Caco-2 (cell line): ENCODE results near the gene XPNPEP2. TPM values are rescaled to one million over a fixed set of nuclear protein-coding genes. Genes with fewer than 3 reads are reported as not detected.

ENCODE experiments used
- BruUV-seq: library from RNA; stranded (reverse); fragments of 400-500 nt; replicated peaks from 2 replicates; lab custom pipeline; 2021; lab: Mats Ljungman, UMichigan
- CTCF ChIA-PET: fragments of 300-600 bp; sonication (Branson Sonifier 250); formaldehyde crosslinking; loops from one replicate; lab custom pipeline; 2022; ENCODE audit warnings: antibody characterized with exemption; lab: Charles Lee
- POLR2A ChIA-PET: fragments of 300-600 bp; sonication (Branson Sonifier 250); formaldehyde crosslinking; loops from one replicate; lab custom pipeline; 2022; ENCODE audit warnings: antibody characterized with exemption; lab: Charles Lee
- DNase-seq, 2 experiments: peaks; one replicate each; pipeline versions ENCODE4 v3.0.0 to v3.0.0-alpha.2; 2020 to 2022
- H3K27me3 ChIP-seq: replicated peaks from 2 replicates; pipeline ENCODE4 v1.6.0; 2011; ENCODE audit warnings: low read length; ENCODE audit not compliant: control insufficient read depth, insufficient read depth
- H3K36me3 ChIP-seq: 2 replicates; pipeline ENCODE4 v1.5.1; 2011; ENCODE audit warnings: low read length; ENCODE audit not compliant: control insufficient read depth, insufficient read depth
- H3K4me1 ChIP-seq: fragments of 250-450 bp; sonication (Bioruptor Pico); 2 replicates; pipeline ENCODE4 v1.5.1; 2020; ENCODE audit warnings: mild to moderate bottlenecking
- H3K4me3 ChIP-seq: 2 replicates; pipeline ENCODE4 v1.5.1; 2011; ENCODE audit warnings: low read depth, mild to moderate bottlenecking, control low read depth, low read length
- H3K9me3 ChIP-seq: fragments of 250-450 bp; sonication (Bioruptor Pico); 2 replicates; pipeline ENCODE4 v1.5.1; 2020; ENCODE audit warnings: mild to moderate bottlenecking, moderate library complexity
- H3K27ac Mint-ChIP-seq: one replicate; pipeline ENCODE4 v1.8.0; 2022; ENCODE audit warnings: mixed read lengths; ENCODE audit not compliant: unreplicated experiment
- H3K27me3 Mint-ChIP-seq: one replicate; pipeline ENCODE4 v1.8.0; 2022; ENCODE audit warnings: mixed read lengths; ENCODE audit not compliant: insufficient read depth, unreplicated experiment
- H3K36me3 Mint-ChIP-seq: one replicate; pipeline ENCODE4 v1.8.0; 2022; ENCODE audit warnings: mild to moderate bottlenecking, mixed read lengths; ENCODE audit not compliant: insufficient read depth, unreplicated experiment
- H3K4me1 Mint-ChIP-seq: one replicate; pipeline ENCODE4 v1.8.0; 2022; ENCODE audit warnings: low read depth, mixed read lengths; ENCODE audit not compliant: unreplicated experiment
- H3K4me3 Mint-ChIP-seq: one replicate; pipeline ENCODE4 v1.8.0; 2022; ENCODE audit warnings: mild to moderate bottlenecking, moderate library complexity, mixed read lengths; ENCODE audit not compliant: unreplicated experiment
- H3K9me3 Mint-ChIP-seq: one replicate; pipeline ENCODE4 v1.8.0; 2022; ENCODE audit warnings: mixed read lengths; ENCODE audit not compliant: unreplicated experiment
- CTCF ChIP-seq, 2 experiments: fragments of 200-600 bp in 1 of 2; IDR thresholded peaks; 1 replicate in 1 of 2; 2 replicates in 1 of 2; pipeline versions ENCODE4 v1.5.1 to v1.8.0; 2011 to 2022; ENCODE audit warnings: antibody characterized with exemption in 1 of 2, control low read depth in 1 of 2, inconsistent platforms in 1 of 2, low read depth in 1 of 2, low read length in 1 of 2, mild to moderate bottlenecking in 1 of 2, moderate library complexity in 1 of 2; ENCODE audit not compliant: insufficient read depth in 1 of 2, severe bottlenecking in 1 of 2, unreplicated experiment in 1 of 2
- intact Hi-C: fragments of 100-400 bp; cut with micrococcal nuclease; formaldehyde crosslinking; loops from one replicate; pipeline ENCODE4 v1.10.0; 2022; ENCODE audit not compliant: unreplicated experiment
- total RNA-seq: library from RNA; stranded (reverse); gene quantifications from 2 replicates; pipeline ENCODE4 v1.2.3, GENCODE V29; 2022

Gene XPNPEP2
- total RNA-seq, 1 experiment from 2014 or later, result 0.32 TPM

GRCh38 chrX:129695535-129695934 lies 43.2 kb upstream of the XPNPEP2 start:
- no TSS peak for BruUV-seq
- Mint-ChIP-seq H3K4me1 (no peaks in the 10 kb centered on the region), H3K9me3 (no peaks in the 10 kb centered on the region), H3K36me3 (no peaks in the 10 kb centered on the region), H3K4me3 (no peak overlapping the region), H3K27me3 (no peaks in the 10 kb centered on the region), H3K27ac (no peak overlapping the region)
- no peak overlapping the region for H3K4me3 ChIP-seq
- ChIA-PET CTCF (no interaction called here), POLR2A (no interaction called here)
- intact Hi-C loops, result no loop called here
- H3K36me3 ChIP-seq, result no peaks in the 10 kb centered on the region
- H3K4me1 ChIP-seq, result 0 out of 2 replicates have a peak, but pooled peaks cover 8% of the 10 kb centered on the region
- no peak for TF ChIP-seq CTCF (IDR thresholded peaks at IDR 0.05; ENCODE audit: insufficient read depth in 1 of 2, low read depth in 1 of 2, low read length in 1 of 2, severe bottlenecking in 1 of 2, unreplicated experiment in 1 of 2)
- H3K27me3 ChIP-seq, result no peaks in the 10 kb centered on the region
- no peak for DNase-seq
- no peaks in the 10 kb centered on the region for H3K9me3 ChIP-seq

GRCh38 chrX:129695937-129696336 lies 42.8 kb upstream of the XPNPEP2 start:
- Mint-ChIP-seq H3K27me3 (no peaks in the 10 kb centered on the region), H3K4me1 (no peaks in the 10 kb centered on the region), H3K27ac (no peak overlapping the region), H3K4me3 (no peak overlapping the region), H3K36me3 (no peaks in the 10 kb centered on the region), H3K9me3 (no peaks in the 10 kb centered on the region)
- no peak for TF ChIP-seq CTCF (IDR thresholded peaks at IDR 0.05; ENCODE audit: insufficient read depth in 1 of 2, low read depth in 1 of 2, low read length in 1 of 2, severe bottlenecking in 1 of 2, unreplicated experiment in 1 of 2)
- POLR2A ChIA-PET, result no interaction called here
- H3K36me3 ChIP-seq, result no peaks in the 10 kb centered on the region
- no peaks in the 10 kb centered on the region for H3K9me3 ChIP-seq
- no peak overlapping the region for H3K4me3 ChIP-seq
- intact Hi-C loops, result no loop called here
- CTCF ChIA-PET, result no interaction called here
- 0 out of 2 replicates have a peak, but pooled peaks cover 8% of the 10 kb centered on the region for H3K4me1 ChIP-seq
- BruUV-seq, result no TSS peak
- DNase-seq, result no peak
- H3K27me3 ChIP-seq, result no peaks in the 10 kb centered on the region

GRCh38 chrX:129696463-129697155 lies 42.2 kb upstream of the XPNPEP2 start:
- CTCF ChIA-PET, result no interaction called here

More at GRCh38 chrX:129696463-129697155, 42.2 kb upstream of the XPNPEP2 start:
- no TSS peak for BruUV-seq
- Histone ChIP-seq H3K4me3 (no peak overlapping the region), H3K4me1 (0 out of 2 replicates have a peak, but pooled peaks cover 8% of the 10 kb centered on the region), H3K36me3 (no peaks in the 10 kb centered on the region), H3K27me3 (no peaks in the 10 kb centered on the region), H3K9me3 (no peaks in the 10 kb centered on the region)
- DNase-seq, result no peak
- H3K27ac Mint-ChIP-seq, result no peak overlapping the region
- H3K36me3 Mint-ChIP-seq, result no peaks in the 10 kb centered on the region
- no peaks in the 10 kb centered on the region for H3K9me3 Mint-ChIP-seq
- no peaks in the 10 kb centered on the region for H3K27me3 Mint-ChIP-seq
- no peaks in the 10 kb centered on the region for H3K4me1 Mint-ChIP-seq
- POLR2A ChIA-PET, result no interaction called here
- no peak for TF ChIP-seq CTCF (IDR thresholded peaks at IDR 0.05; ENCODE audit: insufficient read depth in 1 of 2, low read depth in 1 of 2, low read length in 1 of 2, severe bottlenecking in 1 of 2, unreplicated experiment in 1 of 2)
- intact Hi-C loops, result no loop called here
- H3K4me3 Mint-ChIP-seq, result no peak overlapping the region
